Left ventricle myocardium inferior (tissue), 1 donor: Measurements from ENCODE around the gene SBF2. TPM values are rescaled to one million over a fixed set of nuclear protein-coding genes. Genes with fewer than 3 reads are reported as not detected.

Experiments used
- DNase-seq: peaks from one replicate; pipeline ENCODE4 v3.0.0-alpha.2; 2020
- H3K27ac ChIP-seq: fragments of 200-600 bp; replicated peaks from 2 replicates; pipeline ENCODE4 v1.8.0; 2021
- H3K27me3 ChIP-seq: fragments of 200-600 bp; 2 replicates; pipeline ENCODE4 v1.8.0; 2021; ENCODE audit warnings: low read depth
- H3K36me3 ChIP-seq: fragments of 200-600 bp; 2 replicates; pipeline ENCODE4 v1.8.0; 2021
- H3K4me1 ChIP-seq: fragments of 200-600 bp; 2 replicates; pipeline ENCODE4 v1.8.0; 2021
- H3K4me3 ChIP-seq: fragments of 200-600 bp; 2 replicates; pipeline ENCODE4 v1.8.0; 2021; ENCODE audit warnings: mild to moderate bottlenecking, moderate library complexity
- H3K9me3 ChIP-seq: fragments of 200-600 bp; replicated peaks from 2 replicates; pipeline ENCODE4 v1.8.0; 2021
- intact Hi-C: fragments of 100-400 bp; cut with micrococcal nuclease; formaldehyde crosslinking; loops from one replicate; pipeline ENCODE4 v1.11.0; 2022
- total RNA-seq: library from RNA; stranded (reverse); fragmentation: NEBNext Ultra II Directional; extraction: Animal tissue kit (Norgen Biotek cat#: 25700); gene quantifications from one replicate; pipeline ENCODE4 v1.2.1, GENCODE V29; 2021
- TF ChIP-seq, protein P1 (sequence below): fragments of 200-600 bp; IDR thresholded peaks from 2 replicates; pipeline ENCODE4 v1.8.0; 2021; ENCODE audit warnings: antibody characterized with exemption, mild to moderate bottlenecking, borderline replicate concordance
- donor health status: DM: no; HTN: yes; CAD: no; lungs with severe emphysema.

SBF2 gene
- total RNA-seq, 1 donor from 2014 or later: 17.8 TPM

GRCh38 chr11:9862981-9863380 is 431.0 kb downstream of the SBF2 start:
- no peaks in the 10 kb centered on the region for H3K9me3 ChIP-seq
- H3K36me3 ChIP-seq: no peaks in the 10 kb centered on the region
- peaks cover 12% of the 10 kb centered on the region for H3K4me1 ChIP-seq
- no peak for DNase-seq
- H3K27me3 ChIP-seq: no peaks in the 10 kb centered on the region
- H3K4me3 ChIP-seq: no peak overlapping the region
- intact Hi-C loops: loop anchor here (10.0 kb wide), 1 partner anchor 462 kb away; no protein-coding TSS in a partner anchor
- H3K27ac ChIP-seq: no peak overlapping the region
- TF ChIP-seq, protein P1, sequence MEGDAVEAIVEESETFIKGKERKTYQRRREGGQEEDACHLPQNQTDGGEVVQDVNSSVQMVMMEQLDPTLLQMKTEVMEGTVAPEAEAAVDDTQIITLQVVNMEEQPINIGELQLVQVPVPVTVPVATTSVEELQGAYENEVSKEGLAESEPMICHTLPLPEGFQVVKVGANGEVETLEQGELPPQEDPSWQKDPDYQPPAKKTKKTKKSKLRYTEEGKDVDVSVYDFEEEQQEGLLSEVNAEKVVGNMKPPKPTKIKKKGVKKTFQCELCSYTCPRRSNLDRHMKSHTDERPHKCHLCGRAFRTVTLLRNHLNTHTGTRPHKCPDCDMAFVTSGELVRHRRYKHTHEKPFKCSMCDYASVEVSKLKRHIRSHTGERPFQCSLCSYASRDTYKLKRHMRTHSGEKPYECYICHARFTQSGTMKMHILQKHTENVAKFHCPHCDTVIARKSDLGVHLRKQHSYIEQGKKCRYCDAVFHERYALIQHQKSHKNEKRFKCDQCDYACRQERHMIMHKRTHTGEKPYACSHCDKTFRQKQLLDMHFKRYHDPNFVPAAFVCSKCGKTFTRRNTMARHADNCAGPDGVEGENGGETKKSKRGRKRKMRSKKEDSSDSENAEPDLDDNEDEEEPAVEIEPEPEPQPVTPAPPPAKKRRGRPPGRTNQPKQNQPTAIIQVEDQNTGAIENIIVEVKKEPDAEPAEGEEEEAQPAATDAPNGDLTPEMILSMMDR: no peak

GRCh38 chr11:9861860-9862725 is 431.9 kb downstream of the SBF2 start:
- intact Hi-C loops: loop anchor here (10.0 kb wide), 1 partner anchor 463 kb away; no protein-coding TSS in a partner anchor
- Histone ChIP-seq H3K9me3 (no peaks in the 10 kb centered on the region), H3K27ac (no peak overlapping the region), H3K4me1 (peaks cover 14% of the 10 kb centered on the region), H3K4me3 (no peak overlapping the region), H3K27me3 (no peaks in the 10 kb centered on the region), H3K36me3 (peaks cover 3% of the 10 kb centered on the region)
- TF ChIP-seq, protein P1: peak; percentile 79
- DNase-seq: no peak

GRCh38 chr11:9859554-9860305 is 434.3 kb downstream of the SBF2 start:
- intact Hi-C loops: loop anchor here (10.0 kb wide), 1 partner anchor 465 kb away; no protein-coding TSS in a partner anchor
- no peak for DNase-seq

DNA sequence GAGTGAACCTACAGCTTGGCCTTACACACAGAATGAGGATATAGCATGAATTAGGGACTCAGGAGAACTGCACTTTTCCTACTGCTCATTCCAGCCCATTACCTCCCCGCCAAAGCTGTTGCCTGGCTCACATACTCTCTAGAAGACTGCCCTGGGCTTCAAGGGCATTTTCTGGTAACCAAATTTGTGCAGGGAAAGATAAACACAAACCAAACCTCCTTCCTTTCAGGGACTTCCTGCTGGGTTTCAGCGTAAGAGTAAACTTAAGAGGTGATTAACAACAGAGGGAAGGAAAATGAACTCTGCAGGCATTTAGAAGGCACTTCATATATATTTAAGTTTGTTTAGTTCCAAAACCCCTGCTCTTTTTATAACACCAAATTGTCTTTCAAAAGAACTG is 435.2 kb downstream of the SBF2 start:
- H3K9me3 ChIP-seq: no peaks in the 10 kb centered on the region
- peaks cover 34% of the 10 kb centered on the region for H3K36me3 ChIP-seq
- TF ChIP-seq, protein P1: no peak
- no peaks in the 10 kb centered on the region for H3K27me3 ChIP-seq
- intact Hi-C loops: no loop called here
- no peak for DNase-seq
- no peak overlapping the region for H3K27ac ChIP-seq
- no peak overlapping the region for H3K4me3 ChIP-seq
- H3K4me1 ChIP-seq: peaks cover 23% of the 10 kb centered on the region

More at GRCh38 chr11:9859554-9860305, 434.3 kb downstream of the SBF2 start:
- peaks cover 14% of the 10 kb centered on the region for H3K4me1 ChIP-seq
- H3K36me3 ChIP-seq: peaks cover 25% of the 10 kb centered on the region
- no peaks in the 10 kb centered on the region for H3K9me3 ChIP-seq
- H3K4me3 ChIP-seq: no peak overlapping the region
- H3K27me3 ChIP-seq: no peaks in the 10 kb centered on the region
- no peak overlapping the region for H3K27ac ChIP-seq
- TF ChIP-seq, protein P1: no peak

- peaks cover 34% of the 10 kb centered on the region for H3K36me3 ChIP-seq
- H3K27ac ChIP-seq: no peak overlapping the region
- TF ChIP-seq, protein P1: no peak
- H3K27me3 ChIP-seq: no peaks in the 10 kb centered on the region
- no peak overlapping the region for H3K4me3 ChIP-seq
- intact Hi-C loops: no loop called here
- H3K4me1 ChIP-seq: peaks cover 24% of the 10 kb centered on the region
- H3K9me3 ChIP-seq: no peaks in the 10 kb centered on the region
- DNase-seq: no peak
Observed at GRCh38 chr11:9858218-9858617, 435.8 kb downstream of the SBF2 start.
